Neutrophil (primary cell): Measurements from ENCODE around the gene HPGD.
A peak's percentile ranks its signal among the peaks of the same experiment; 100 is the strongest.

Experiments used
- H3K27ac ChIP-seq: fragments of 200-600 bp; sonication (generic); 2 replicates; pipeline ENCODE4 v1.5.1; 2016; ENCODE audit warnings: mild to moderate bottlenecking, moderate library complexity
- H3K27me3 ChIP-seq: fragments of 200-600 bp; sonication (generic); 2 replicates; pipeline ENCODE4 v1.6.0; 2016; ENCODE audit warnings: mild to moderate bottlenecking
- H3K36me3 ChIP-seq: fragments of 200-600 bp; sonication (generic); 2 replicates; pipeline ENCODE4 v1.5.1; 2017
- H3K4me1 ChIP-seq, 2 experiments: fragments of 200-600 bp in 1 of 2; sonication (generic) in 1 of 2; 1 replicate in 1 of 2; 2 replicates in 1 of 2; pipeline versions ENCODE4 v1.5.1 to v1.6.1; 2013 to 2016; ENCODE audit warnings: low read depth in 1 of 2, low read length in 1 of 2, mild to moderate bottlenecking in 1 of 2, moderate library complexity in 1 of 2; ENCODE audit not compliant: control insufficient read depth in 1 of 2, insufficient read depth in 1 of 2
- H3K4me3 ChIP-seq, 2 experiments: fragments of 200-600 bp in 1 of 2; sonication (generic) in 1 of 2; 1 replicate in 1 of 2; 2 replicates in 1 of 2; pipeline ENCODE4 v1.5.1; 2013 to 2016; ENCODE audit warnings: low read depth in 1 of 2, low read length in 1 of 2, mild to moderate bottlenecking in 1 of 2, moderate library complexity in 1 of 2
- H3K9me3 ChIP-seq: fragments of 200-600 bp; sonication (generic); 2 replicates; pipeline ENCODE4 v1.5.1; 2016
- TF ChIP-seq, protein P1 (sequence below): fragments of 200-600 bp; sonication (generic); IDR thresholded peaks from 2 replicates; pipeline ENCODE4 v1.5.1; 2016; ENCODE audit warnings: antibody characterized with exemption

HPGD gene

DNA sequence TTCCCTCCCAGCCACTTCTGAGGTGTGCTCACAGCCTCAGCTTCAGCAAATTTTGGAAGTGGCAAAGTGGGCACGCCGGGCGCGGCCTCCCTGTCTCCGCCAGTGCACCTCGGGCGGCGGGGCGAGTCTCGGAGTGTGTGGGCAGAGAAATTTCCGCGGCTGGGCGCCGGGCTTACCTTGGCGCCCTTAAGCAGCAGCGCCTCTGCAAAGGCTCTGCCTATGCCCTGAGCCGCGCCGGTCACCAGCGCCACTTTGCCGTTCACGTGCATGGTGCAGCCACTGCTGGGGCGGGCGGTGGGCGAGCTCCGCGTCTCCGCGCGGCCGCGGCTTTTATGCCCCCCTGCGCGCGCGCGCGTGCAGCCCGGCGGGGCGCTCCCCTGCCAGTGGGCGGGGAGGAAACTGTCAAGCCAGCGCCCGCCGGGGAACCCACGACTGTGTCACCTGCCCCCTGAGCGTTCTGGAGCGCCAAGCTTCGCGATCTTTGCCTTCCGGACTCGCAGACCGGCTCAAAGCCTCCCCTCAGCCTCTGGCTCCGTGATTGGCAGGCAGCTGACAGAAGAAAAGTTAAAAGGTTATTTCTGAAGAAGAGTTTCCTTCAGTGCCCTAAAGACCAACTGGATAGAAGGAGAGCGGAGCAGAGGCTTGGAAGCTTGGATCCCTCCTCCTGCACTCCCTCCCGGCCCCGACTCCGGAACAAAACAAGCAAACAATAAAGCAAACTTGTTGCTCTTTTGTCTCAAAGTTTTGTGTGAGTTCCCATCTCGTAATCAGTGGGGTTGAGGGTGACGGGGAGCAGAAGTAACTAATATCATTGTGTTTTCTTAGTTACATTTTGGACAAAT, at the start of gene HPGD:
Gene HPGD (minus strand): TSS at position 306 of the 842 bp plus-strand sequence. CDS start 37 bp downstream, at position 269.
- Histone ChIP-seq H3K9me3 (no peaks in the 10 kb centered on the region), H3K36me3 (no peaks in the 10 kb centered on the region), H3K27me3 (peaks cover 69% of the 10 kb centered on the region), H3K4me3 (peak within 1 kb of the TSS; percentile 56 to 60), H3K27ac (no peak within 1 kb of the TSS), H3K4me1 (peaks cover 21 to 29% of the 10 kb centered on the region in 2 experiments)
- TF ChIP-seq, protein P1, sequence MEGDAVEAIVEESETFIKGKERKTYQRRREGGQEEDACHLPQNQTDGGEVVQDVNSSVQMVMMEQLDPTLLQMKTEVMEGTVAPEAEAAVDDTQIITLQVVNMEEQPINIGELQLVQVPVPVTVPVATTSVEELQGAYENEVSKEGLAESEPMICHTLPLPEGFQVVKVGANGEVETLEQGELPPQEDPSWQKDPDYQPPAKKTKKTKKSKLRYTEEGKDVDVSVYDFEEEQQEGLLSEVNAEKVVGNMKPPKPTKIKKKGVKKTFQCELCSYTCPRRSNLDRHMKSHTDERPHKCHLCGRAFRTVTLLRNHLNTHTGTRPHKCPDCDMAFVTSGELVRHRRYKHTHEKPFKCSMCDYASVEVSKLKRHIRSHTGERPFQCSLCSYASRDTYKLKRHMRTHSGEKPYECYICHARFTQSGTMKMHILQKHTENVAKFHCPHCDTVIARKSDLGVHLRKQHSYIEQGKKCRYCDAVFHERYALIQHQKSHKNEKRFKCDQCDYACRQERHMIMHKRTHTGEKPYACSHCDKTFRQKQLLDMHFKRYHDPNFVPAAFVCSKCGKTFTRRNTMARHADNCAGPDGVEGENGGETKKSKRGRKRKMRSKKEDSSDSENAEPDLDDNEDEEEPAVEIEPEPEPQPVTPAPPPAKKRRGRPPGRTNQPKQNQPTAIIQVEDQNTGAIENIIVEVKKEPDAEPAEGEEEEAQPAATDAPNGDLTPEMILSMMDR: no peak

DNA sequence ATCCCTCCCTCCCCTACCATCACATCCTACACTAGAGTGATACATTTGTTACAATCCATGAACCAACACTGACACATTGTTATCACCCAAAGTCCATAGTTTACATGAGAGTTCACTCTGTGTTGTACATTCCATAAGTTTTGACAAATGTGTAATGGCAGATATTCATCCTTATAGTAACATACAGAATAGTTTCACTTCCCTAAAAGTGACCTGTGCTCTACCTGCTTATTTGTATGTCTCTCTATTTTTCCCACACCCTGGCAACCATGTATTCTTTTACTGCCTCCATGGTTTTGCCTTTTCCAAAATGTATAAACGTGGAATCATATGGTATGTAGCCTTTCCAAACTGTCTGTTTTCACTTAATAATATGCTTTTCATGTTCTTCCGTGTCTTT, 42.2 kb upstream of the HPGD start:
- Histone ChIP-seq H3K36me3 (no peaks in the 10 kb centered on the region), H3K4me1 (no peaks in the 10 kb centered on the region), H3K27ac (no peak overlapping the region), H3K27me3 (no peaks in the 10 kb centered on the region), H3K4me3 (no peak overlapping the region), H3K9me3 (no peaks in the 10 kb centered on the region)
- TF ChIP-seq, protein P1: no peak

DNA sequence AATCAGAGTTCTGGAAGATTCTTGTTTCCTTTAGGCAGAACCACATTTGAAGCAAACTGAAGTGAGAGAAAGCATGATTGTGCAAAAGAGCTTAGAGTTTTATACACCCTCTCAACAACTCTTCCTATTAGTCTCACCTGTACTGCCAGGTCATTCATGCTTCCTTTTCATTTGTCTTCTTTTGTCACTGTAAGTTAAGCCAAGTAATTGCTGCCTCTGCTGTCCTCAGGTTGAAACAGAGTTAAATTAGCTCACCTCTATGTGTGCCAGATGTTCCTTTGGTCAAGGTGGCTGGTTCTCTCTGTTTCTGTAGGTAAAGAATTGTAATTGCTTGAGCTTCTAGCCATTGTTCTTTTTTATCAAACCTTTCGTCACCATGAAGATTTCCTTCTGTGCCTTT, 41.1 kb upstream of the HPGD start:
- no peaks in the 10 kb centered on the region for H3K36me3 ChIP-seq
- H3K4me3 ChIP-seq: no peak overlapping the region
- TF ChIP-seq, protein P1: no peak
- no peak overlapping the region for H3K27ac ChIP-seq
- no peaks in the 10 kb centered on the region for H3K4me1 ChIP-seq
- no peaks in the 10 kb centered on the region for H3K27me3 ChIP-seq
- no peaks in the 10 kb centered on the region for H3K9me3 ChIP-seq

DNA sequence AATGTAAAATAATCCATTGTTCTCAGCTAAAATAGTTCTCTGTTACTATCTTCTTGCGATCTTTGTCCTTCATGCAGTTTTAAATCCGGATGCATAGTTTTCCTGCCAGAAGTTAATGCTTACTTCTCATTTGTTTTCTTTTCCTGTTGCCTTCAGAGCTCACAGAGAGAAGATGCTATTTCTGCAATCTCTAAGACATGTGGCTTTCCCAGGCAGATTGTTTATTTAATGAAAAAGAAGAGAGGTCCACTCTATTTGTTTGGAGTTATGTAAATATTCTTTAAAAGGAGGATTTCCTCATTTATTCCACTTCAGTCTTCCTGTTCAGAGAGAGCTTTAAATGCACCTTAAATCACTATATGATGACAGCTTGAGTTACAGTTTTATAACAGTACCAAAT, 39.3 kb upstream of the HPGD start:
- H3K4me3 ChIP-seq: no peak overlapping the region
- H3K27me3 ChIP-seq: no peaks in the 10 kb centered on the region
- no peaks in the 10 kb centered on the region for H3K9me3 ChIP-seq
- TF ChIP-seq, protein P1: no peak
- no peaks in the 10 kb centered on the region for H3K4me1 ChIP-seq
- no peak overlapping the region for H3K27ac ChIP-seq
- no peaks in the 10 kb centered on the region for H3K36me3 ChIP-seq

DNA sequence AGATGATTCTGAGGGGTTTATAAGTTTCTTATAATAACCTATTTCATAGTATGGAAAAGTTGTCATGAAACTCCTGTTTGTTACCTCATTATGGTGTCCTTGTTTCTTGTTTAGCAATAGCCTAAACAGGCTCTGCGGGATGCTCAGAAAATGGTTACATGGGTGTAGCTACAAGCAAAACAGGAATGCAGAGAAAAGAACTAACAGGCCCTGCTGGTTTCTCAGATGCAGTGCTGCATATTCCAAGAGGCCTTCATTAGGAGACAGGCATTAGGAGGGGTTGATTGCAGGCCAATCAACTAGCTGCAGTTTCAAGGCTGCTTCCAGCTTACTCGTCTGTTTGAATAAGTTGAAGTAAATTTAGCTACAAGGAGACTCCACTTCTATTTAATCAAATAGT, 37.6 kb upstream of the HPGD start:
- Histone ChIP-seq H3K27ac (no peak overlapping the region), H3K9me3 (no peaks in the 10 kb centered on the region), H3K4me1 (no peaks in the 10 kb centered on the region), H3K36me3 (no peaks in the 10 kb centered on the region), H3K27me3 (no peaks in the 10 kb centered on the region), H3K4me3 (no peak overlapping the region)
- TF ChIP-seq, protein P1: no peak
